Body of pancreas (tissue), 4 donors: ENCODE data around the gene BLID.

Source experiments
- POLR2A ChIP-seq, 3 donors: fragments of 450-650 bp; IDR thresholded peaks; one replicate each; pipeline ENCODE4 v1.6.1; 2016; ENCODE audit warnings: antibody characterized with exemption in 3 of 3, mild to moderate bottlenecking in 2 of 3
- TF ChIP-seq, protein P1 (sequence below), 7 experiments: fragments of 450-650 bp in 4 of 7; fragments of 200-600 bp in 3 of 7; sonication (generic) in 3 of 7; IDR thresholded peaks; one replicate each; pipeline ENCODE4 v1.5.1; 2016 to 2019; ENCODE audit warnings: antibody characterized with exemption in 7 of 7

DNA sequence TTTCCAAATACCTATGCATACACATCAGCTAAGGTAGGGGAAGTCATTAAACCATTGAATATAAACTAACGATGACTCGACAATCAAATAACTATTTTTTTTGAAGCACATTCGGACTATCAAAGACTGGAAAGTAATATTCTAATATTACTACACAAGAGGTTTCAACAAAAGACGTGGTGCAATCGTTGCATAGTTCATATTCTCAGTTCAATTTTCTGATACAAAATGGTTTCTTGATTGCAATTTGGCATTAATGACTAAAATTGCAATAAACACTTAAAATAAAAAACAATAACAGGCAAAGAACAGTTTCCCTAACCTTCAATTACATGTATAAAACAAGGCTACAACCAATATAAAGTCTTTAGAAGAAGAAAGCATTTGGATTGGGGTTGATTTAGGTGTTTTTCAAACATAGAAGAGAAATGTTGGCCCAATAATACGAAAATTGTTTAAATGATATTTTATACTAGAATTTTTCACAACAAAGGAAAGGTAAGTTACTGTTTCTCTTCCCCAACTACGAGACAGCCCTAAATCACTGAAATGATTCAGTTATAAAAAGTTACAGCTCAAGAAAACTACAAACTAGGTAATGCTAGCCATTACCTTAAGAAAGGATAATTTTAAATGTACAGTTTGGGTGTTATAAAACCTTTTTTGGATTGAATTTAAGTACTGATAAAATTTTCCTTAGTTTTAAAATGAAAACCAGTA, 17.6 kb downstream of the BLID start:
- TF ChIP-seq, protein P1, sequence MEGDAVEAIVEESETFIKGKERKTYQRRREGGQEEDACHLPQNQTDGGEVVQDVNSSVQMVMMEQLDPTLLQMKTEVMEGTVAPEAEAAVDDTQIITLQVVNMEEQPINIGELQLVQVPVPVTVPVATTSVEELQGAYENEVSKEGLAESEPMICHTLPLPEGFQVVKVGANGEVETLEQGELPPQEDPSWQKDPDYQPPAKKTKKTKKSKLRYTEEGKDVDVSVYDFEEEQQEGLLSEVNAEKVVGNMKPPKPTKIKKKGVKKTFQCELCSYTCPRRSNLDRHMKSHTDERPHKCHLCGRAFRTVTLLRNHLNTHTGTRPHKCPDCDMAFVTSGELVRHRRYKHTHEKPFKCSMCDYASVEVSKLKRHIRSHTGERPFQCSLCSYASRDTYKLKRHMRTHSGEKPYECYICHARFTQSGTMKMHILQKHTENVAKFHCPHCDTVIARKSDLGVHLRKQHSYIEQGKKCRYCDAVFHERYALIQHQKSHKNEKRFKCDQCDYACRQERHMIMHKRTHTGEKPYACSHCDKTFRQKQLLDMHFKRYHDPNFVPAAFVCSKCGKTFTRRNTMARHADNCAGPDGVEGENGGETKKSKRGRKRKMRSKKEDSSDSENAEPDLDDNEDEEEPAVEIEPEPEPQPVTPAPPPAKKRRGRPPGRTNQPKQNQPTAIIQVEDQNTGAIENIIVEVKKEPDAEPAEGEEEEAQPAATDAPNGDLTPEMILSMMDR (IDR thresholded peaks at IDR 0.05): no peak
- TF ChIP-seq POLR2A (IDR thresholded peaks at IDR 0.05): no peak
